ENCODE results near the gene SMARCE1. TPM values are rescaled to one million over a fixed set of nuclear protein-coding genes. Genes with fewer than 3 reads are reported as not detected.

Gene SMARCE1
- total and polyA plus RNA-seq, 9 of the 15 experiments (the other 6 are each of a cell fraction or from before 2014, with no cell fraction given), result 64.1 to 142 (median 114) TPM

- no peaks in the 10 kb centered on the region for H3K79me2 ChIP-seq (ENCODE audit: control insufficient read depth, insufficient read depth, low read length)
- POLR2A ChIA-PET, result interaction anchor here (0.7 to 1.1 kb wide), 2 partner anchors 11 to 969 kb away, joined by 3 to 5 read pairs; no protein-coding TSS in a partner anchor
- no TSS peak for BruUV-seq (replicated peaks)
- in situ Hi-C loops (cut with MboI) (loop anchor here (25.0 kb wide), 1 partner anchor 1062 kb away; no protein-coding TSS in a partner anchor), intact Hi-C loops (cut with micrococcal nuclease) (no loop called here)
- no peak for FAIRE-seq
- H3K9me3 ChIP-seq (replicated peaks; ENCODE audit: control insufficient read depth, insufficient read depth, low read depth, low read length), result peaks cover 6% of the 10 kb centered on the region
- no peaks in the 10 kb centered on the region for H3K9me1 ChIP-seq (ENCODE audit: control insufficient read depth, insufficient read depth, low read length)
- no peaks in the 10 kb centered on the region for H4K20me1 ChIP-seq (replicated peaks; ENCODE audit: control insufficient read depth, insufficient read depth, low read length)
- TF ChIP-seq FUS (optimal IDR thresholded peaks at IDR 0.05; ENCODE audit: low read depth, low read length) (no peak), CC2D1A (IDR thresholded peaks at IDR 0.05) (no peak)
- no peak for DNase-seq (ENCODE audit: extremely low read depth in 1 of 4, low spot score in 3 of 4)
- H3K4me1 ChIP-seq (replicated peaks in 1 of 2; ENCODE audit: control insufficient read depth in 2 of 2, insufficient read depth in 2 of 2, low read length in 2 of 2), result no peaks in the 10 kb centered on the region; a peak in 2 of 5 replicates
- no peak for ATAC-seq
- no peak overlapping the region for H3K9ac ChIP-seq (ENCODE audit: insufficient read depth in 1 of 2, low read depth in 2 of 2, low read length in 2 of 2)
- H3K36me3 ChIP-seq (ENCODE audit: control insufficient read depth, insufficient read depth, low read length), result no peaks in the 10 kb centered on the region
- H3K27me3 ChIP-seq (ENCODE audit: control insufficient read depth in 2 of 2, insufficient read depth in 2 of 2, low read length in 2 of 2), result peaks cover 5 to 16% of the 10 kb centered on the region in 2 experiments; a peak in 3 of 5 replicates
- H3K27ac ChIP-seq (ENCODE audit: extremely low read depth, low read depth, low read length), result no peak overlapping the region
- H3K4me3 ChIP-seq, result no peak overlapping the region
- H2AFZ ChIP-seq (ENCODE audit: low read depth, low read length), result no peak overlapping the region
- no peak overlapping the region for H3K4me2 ChIP-seq (ENCODE audit: insufficient read depth, low read length)
- CTCF ChIA-PET (ENCODE audit: low intra/inter-chr PET ratio), result interaction anchor here (0.6 kb wide), 1 partner anchor 307 kb away, joined by 5 read pairs; no protein-coding TSS in a partner anchor
- WGBS (ENCODE audit: insufficient coverage, low coverage, missing lambda C conversion rate), result 25% methylated on average over 8 of the region's 8 CpGs
Measured at GRCh38 chr17:40600486-40601046, 47.1 kb downstream of the SMARCE1 start.

GRCh38 chr17:40599468-40599763 lies 48.2 kb downstream of the SMARCE1 start:
- WGBS (ENCODE audit: insufficient coverage, low coverage, missing lambda C conversion rate), result 38% methylated on average over 7 of the region's 7 CpGs
- Histone ChIP-seq H3K27ac (ENCODE audit: extremely low read depth, low read depth, low read length) (no peak overlapping the region), H3K27me3 (ENCODE audit: control insufficient read depth in 2 of 2, insufficient read depth in 2 of 2, low read length in 2 of 2) (peaks cover 0 to 5% of the 10 kb centered on the region in 2 experiments; a peak in 1 of 5 replicates), H2AFZ (ENCODE audit: low read depth, low read length) (peak overlapping the region; percentile 60), H3K79me2 (ENCODE audit: control insufficient read depth, insufficient read depth, low read length) (no peaks in the 10 kb centered on the region), H3K36me3 (ENCODE audit: control insufficient read depth, insufficient read depth, low read length) (no peaks in the 10 kb centered on the region), H4K20me1 (replicated peaks; ENCODE audit: control insufficient read depth, insufficient read depth, low read length) (no peaks in the 10 kb centered on the region), H3K9me1 (ENCODE audit: control insufficient read depth, insufficient read depth, low read length) (no peaks in the 10 kb centered on the region), H3K4me3 (no peak overlapping the region), H3K9ac (ENCODE audit: insufficient read depth in 1 of 2, low read depth in 2 of 2, low read length in 2 of 2) (no peak overlapping the region), H3K9me3 (replicated peaks; ENCODE audit: control insufficient read depth, insufficient read depth, low read depth, low read length) (peaks cover 6% of the 10 kb centered on the region), H3K4me2 (ENCODE audit: insufficient read depth, low read length) (no peak overlapping the region), H3K4me1 (replicated peaks in 1 of 2; ENCODE audit: control insufficient read depth in 2 of 2, insufficient read depth in 2 of 2, low read length in 2 of 2) (peaks cover 0 to under 1% of the 10 kb centered on the region in 2 experiments; a peak in 2 of 5 replicates)
- no peak for FAIRE-seq
- CTCF ChIA-PET (ENCODE audit: low intra/inter-chr PET ratio), result no interaction called here
- in situ Hi-C loops (cut with MboI), result no loop called here
- POLR2A ChIA-PET, result no interaction called here
- no peak for ATAC-seq
- intact Hi-C loops (cut with micrococcal nuclease), result no loop called here
- no peak for DNase-seq (ENCODE audit: extremely low read depth in 1 of 4, low spot score in 3 of 4)
- BruUV-seq (replicated peaks), result no TSS peak
- TF ChIP-seq ZBTB7A (IDR thresholded peaks at IDR 0.05; ENCODE audit: borderline replicate concordance, control insufficient read depth, low read depth, low read length), result no peak
- no peak for TF ChIP-seq ARID1B (IDR thresholded peaks at IDR 0.05)
- TF ChIP-seq YBX1 (IDR thresholded peaks at IDR 0.05), result no peak
- no peak for TF ChIP-seq NCOA6 (IDR thresholded peaks at IDR 0.05)
- TF ChIP-seq HNRNPH1 (optimal IDR thresholded peaks at IDR 0.05; ENCODE audit: low read depth, low read length), result no peak
- TF ChIP-seq NELFE (IDR thresholded peaks at IDR 0.05; ENCODE audit: insufficient read depth, insufficient read length), result no peak
- TF ChIP-seq TSHZ1 (CRISPR knock-in tag; IDR thresholded peaks at IDR 0.05), result no peak
- TF ChIP-seq LEF1 (IDR thresholded peaks at IDR 0.05), result no peak
